DND-41 (cell line): ENCODE measurements around the gene SMIM35.

Experiments used
- CTCF ChIP-seq: IDR thresholded peaks from 2 replicates; pipeline ENCODE4 v1.5.1; 2012; ENCODE audit warnings: borderline replicate concordance, low read length, moderate library complexity, mild to moderate bottlenecking; ENCODE audit not compliant: poor library complexity, severe bottlenecking; ENCODE audit errors: extremely low read depth
- EZH2 ChIP-seq: IDR thresholded peaks from 3 replicates; pipeline ENCODE4 v1.6.1; 2012; ENCODE audit warnings: borderline replicate concordance, low read depth, mild to moderate bottlenecking, moderate library complexity, low read length, inconsistent platforms; ENCODE audit not compliant: severe bottlenecking

- TF ChIP-seq CTCF (no peak), EZH2 (no peak)
These were observed 17.7 kb upstream of the SMIM35 start for GRCh38 chr11:118104491-118104890.
